CD4-positive, alpha-beta T cell (primary cell): ENCODE data around the gene CHST10. TPM values are rescaled to one million over a fixed set of nuclear protein-coding genes. Genes with fewer than 3 reads are reported as not detected.
"Not testable (repeated sequence)": the region's sequence is repeated elsewhere in the genome, so short reads cannot be mapped to it uniquely, and the experiment has no call there.

ENCODE experiments used
- ATAC-seq: fragments of 200-7000 bp; cut with Tn5 transposase; one replicate; pipeline ENCODE4 v1.10.0; 2022; ENCODE audit warnings: mild to moderate bottlenecking; ENCODE audit not compliant: poor library complexity
- CTCF ChIA-PET: fragments of 350-600 bp; sonication (Branson Sonifier 250); formaldehyde crosslinking; loops from one replicate; lab custom pipeline; 2021; ENCODE audit warnings: antibody characterized with exemption, inconsistent platforms; lab: Charles Lee
- POLR2A ChIA-PET: fragments of 350-600 bp; sonication (Branson Sonifier 250); formaldehyde crosslinking; loops from one replicate; lab custom pipeline; 2021; ENCODE audit warnings: antibody characterized with exemption, inconsistent platforms; lab: Charles Lee
- DNase-seq, 14 experiments: peaks; one replicate each; pipeline ENCODE4 v3.0.0-alpha.2; 2013 to 2020; ENCODE audit warnings: mixed read lengths in 2 of 14
- H3K27ac ChIP-seq, 2 donors: one replicate each; pipeline versions ENCODE4 v1.5.1 to v1.7.0; 2013; ENCODE audit warnings: low read length in 2 of 2, low read depth in 1 of 2, mild to moderate bottlenecking in 1 of 2
- H3K27me3 ChIP-seq, 2 experiments: 1 replicate in 1 of 2; 2 replicates in 1 of 2; pipeline versions ENCODE4 v1.6.1 to v1.7.0; 2013; ENCODE audit warnings: low read length in 2 of 2, control low read depth in 1 of 2, mild to moderate bottlenecking in 1 of 2, moderate library complexity in 1 of 2; ENCODE audit not compliant: insufficient read depth in 2 of 2, control insufficient read depth in 1 of 2
- H3K36me3 ChIP-seq: one replicate; pipeline ENCODE4 v1.6.1; 2013; ENCODE audit warnings: low read length, control low read depth; ENCODE audit not compliant: insufficient read depth
- H3K4me1 ChIP-seq: one replicate; pipeline ENCODE4 v1.6.1; 2013; ENCODE audit warnings: low read length, control low read depth; ENCODE audit not compliant: insufficient read depth
- H3K4me3 ChIP-seq: one replicate; pipeline ENCODE4 v1.5.1; 2013; ENCODE audit warnings: mild to moderate bottlenecking, low read length, moderate library complexity
- H3K9me3 ChIP-seq, 2 experiments: 1 replicate in 1 of 2; 2 replicates in 1 of 2; pipeline versions ENCODE4 v1.6.1 to v1.7.0; 2013; ENCODE audit warnings: low read length in 2 of 2, mild to moderate bottlenecking in 2 of 2, control low read depth in 1 of 2, moderate library complexity in 1 of 2; ENCODE audit not compliant: control insufficient read depth in 1 of 2, insufficient read depth in 1 of 2
- H3K27ac Mint-ChIP-seq: one replicate; pipeline ENCODE4 v1.8.0; 2020; ENCODE audit warnings: mixed read lengths
- H3K27me3 Mint-ChIP-seq: one replicate; pipeline ENCODE4 v1.8.0; 2021; ENCODE audit warnings: mixed read lengths
- H3K36me3 Mint-ChIP-seq: one replicate; pipeline ENCODE4 v1.8.0; 2021; ENCODE audit warnings: low read depth, mixed read lengths
- H3K4me1 Mint-ChIP-seq: one replicate; pipeline ENCODE4 v1.8.0; 2021; ENCODE audit warnings: low read depth, mixed read lengths
- H3K4me3 Mint-ChIP-seq: one replicate; pipeline ENCODE4 v1.8.0; 2020; ENCODE audit warnings: mild to moderate bottlenecking, mixed read lengths
- H3K9me3 Mint-ChIP-seq: one replicate; pipeline ENCODE4 v1.8.0; 2020; ENCODE audit warnings: mixed read lengths
- CTCF ChIP-seq: fragments of 200-600 bp; IDR thresholded peaks from one replicate; pipeline ENCODE4 v1.8.0; 2022; ENCODE audit warnings: antibody characterized with exemption, mild to moderate bottlenecking
- intact Hi-C, 2 experiments: fragments of 100-400 bp; cut with DNase I in 1 of 2; cut with micrococcal nuclease in 1 of 2; formaldehyde crosslinking; loops; one replicate each; pipeline versions ENCODE4 v1.15.1 to v1.9.0; 2023 to 2025; cut with DNase I, micrococcal nuclease
- polyA plus RNA-seq, 2 donors: library from polyadenylated mRNA; unstranded; fragments of 120-200 nt; gene quantifications; one replicate each; pipeline ENCODE4 v1.2.1, GENCODE V29; 2013
- total RNA-seq, 174 experiments: library from RNA in 2 of 174; stranded (reverse) in 2 of 174; gene quantifications; one replicate each; pipeline ENCODE4 v1.2.3 and lab custom pipeline; 2021 to 2026

The CHST10 gene, protein sequence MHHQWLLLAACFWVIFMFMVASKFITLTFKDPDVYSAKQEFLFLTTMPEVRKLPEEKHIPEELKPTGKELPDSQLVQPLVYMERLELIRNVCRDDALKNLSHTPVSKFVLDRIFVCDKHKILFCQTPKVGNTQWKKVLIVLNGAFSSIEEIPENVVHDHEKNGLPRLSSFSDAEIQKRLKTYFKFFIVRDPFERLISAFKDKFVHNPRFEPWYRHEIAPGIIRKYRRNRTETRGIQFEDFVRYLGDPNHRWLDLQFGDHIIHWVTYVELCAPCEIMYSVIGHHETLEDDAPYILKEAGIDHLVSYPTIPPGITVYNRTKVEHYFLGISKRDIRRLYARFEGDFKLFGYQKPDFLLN
- total RNA-seq (1 to 10 TPM; 1.5 to 1.9 TPM), total RNA-seq (lab: John Stamatoyannopoulos, UW) (1.1 to 20.0 (median 4.2) reads per million in 172 experiments)
- polyA plus RNA-seq (2013, experiment 1 of 2): 2.0 TPM
- polyA plus RNA-seq (2013, experiment 2 of 2): 1.7 TPM

- Histone ChIP-seq H3K36me3 (no peaks in the 10 kb centered on the region), H3K4me1 (peaks cover 12% of the 10 kb centered on the region), H3K4me3 (peak within 1 kb of the TSS; percentile 65), H3K27ac (no peak within 1 kb of the TSS), H3K27me3 (no peaks in the 10 kb centered on the region), H3K9me3 (no peaks in the 10 kb centered on the region)
- DNase-seq (peak in 13 of 14 experiments; percentile 0 to 61 (median 38)), ATAC-seq (peak; percentile 81)
- H3K4me1 Mint-ChIP-seq: peaks cover 13% of the 10 kb centered on the region
- CTCF ChIA-PET: interaction anchor here (0.5 kb wide), 1 partner anchor 8 kb away, joined by 3 read pairs; no protein-coding TSS in a partner anchor
- H3K27me3 Mint-ChIP-seq: no peaks in the 10 kb centered on the region
- peak within 1 kb of the TSS; percentile 83 for H3K4me3 Mint-ChIP-seq
- POLR2A ChIA-PET: interaction anchor here (1.0 to 1.9 kb wide), 2 partner anchors 63 to 145 kb away, joined by 3 to 7 read pairs; partner anchors contain the start of gene PDCL3
- H3K9me3 Mint-ChIP-seq: no peaks in the 10 kb centered on the region
- no peak within 1 kb of the TSS for H3K27ac Mint-ChIP-seq
- H3K36me3 Mint-ChIP-seq: no peaks in the 10 kb centered on the region
- no peak for TF ChIP-seq CTCF
- intact Hi-C loops: no loop called here
Observed at GRCh38 chr2:100416935-100417710, at the start of gene CHST10. Gene CHST10, minus strand, starts transcription at chr2:100417668. Its CDS starts 10,993 bp downstream, at chr2:100406675.

- Histone ChIP-seq H3K4me1 (no peaks in the 10 kb centered on the region), H3K36me3 (no peaks in the 10 kb centered on the region), H3K27ac (no peak overlapping the region), H3K4me3 (no peak overlapping the region), H3K9me3 (peaks cover 0 to 17% of the 10 kb centered on the region in 2 experiments), H3K27me3 (peaks cover 4 to 7% of the 10 kb centered on the region in 2 experiments)
- Mint-ChIP-seq H3K27me3 (peaks cover 15% of the 10 kb centered on the region), H3K27ac (no peak overlapping the region), H3K4me1 (no peaks in the 10 kb centered on the region), H3K36me3 (no peaks in the 10 kb centered on the region), H3K4me3 (no peak overlapping the region), H3K9me3 (no peaks in the 10 kb centered on the region)
- ChIA-PET POLR2A (no interaction called here), CTCF (no interaction called here)
- no peak for TF ChIP-seq CTCF
- no peak for ATAC-seq
- intact Hi-C loops: no loop called here
- DNase-seq: no peak
Observed at GRCh38 chr2:100460904-100461530, 43.5 kb upstream of the CHST10 start.

DNA sequence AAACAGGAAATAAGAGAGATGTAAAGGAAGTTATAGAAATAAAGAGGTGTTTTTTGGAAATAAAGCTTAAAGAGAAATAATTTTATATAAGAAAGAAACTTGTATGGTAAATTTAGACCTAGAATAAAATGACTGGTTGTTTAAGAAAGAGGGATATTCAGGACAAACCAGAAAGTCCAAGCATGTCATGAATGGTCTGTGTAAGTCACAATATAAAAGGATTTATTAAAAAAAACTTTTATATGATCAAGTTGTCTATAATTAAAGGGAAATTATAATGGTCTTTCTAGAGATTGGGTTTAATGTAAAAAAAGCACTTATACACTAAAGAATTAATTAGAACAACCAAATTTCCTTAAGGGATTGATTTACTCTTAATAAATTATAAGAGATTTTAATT lies 38.9 kb upstream of the CHST10 start:
- H3K27me3 Mint-ChIP-seq, DNase-seq, H3K4me1 Mint-ChIP-seq, H3K9me3 Mint-ChIP-seq, H3K4me1 ChIP-seq, H3K4me3 Mint-ChIP-seq, H3K27ac ChIP-seq, POLR2A ChIA-PET, H3K4me3 ChIP-seq, H3K27ac Mint-ChIP-seq, H3K36me3 Mint-ChIP-seq, intact Hi-C loops, ATAC-seq, H3K36me3 ChIP-seq, H3K27me3 ChIP-seq: not testable (repeated sequence)
- CTCF ChIA-PET: interaction anchor here (1.2 kb wide), 1 partner anchor 22 kb away, joined by 4 read pairs; no protein-coding TSS in a partner anchor
- H3K9me3 ChIP-seq: peaks cover 0 to 17% of the 10 kb centered on the region in 2 experiments
